Large intestine (tissue), 3 donors: ENCODE data around the gene SOCS6. TPM values are rescaled to one million over a fixed set of nuclear protein-coding genes. Genes with fewer than 3 reads are reported as not detected.

Source experiments
- DNase-seq, 2 donors: peaks; one replicate each; pipeline versions ENCODE4 v3.0.0 to v3.0.0-alpha.2; 2013
- H3K27ac ChIP-seq: one replicate; pipeline ENCODE4 v1.5.1; 2013; ENCODE audit warnings: low read length
- H3K27me3 ChIP-seq: 2 replicates; pipeline ENCODE4 v1.6.1; 2013; ENCODE audit warnings: low read length; ENCODE audit not compliant: control insufficient read depth, insufficient read depth
- H3K36me3 ChIP-seq: 2 replicates; pipeline ENCODE4 v1.6.1; 2013; ENCODE audit warnings: low read length; ENCODE audit not compliant: control insufficient read depth, insufficient read depth
- H3K4me1 ChIP-seq: one replicate; pipeline ENCODE4 v1.6.1; 2013; ENCODE audit warnings: low read length; ENCODE audit not compliant: control insufficient read depth, insufficient read depth
- H3K4me3 ChIP-seq: one replicate; pipeline ENCODE4 v1.5.1; 2013; ENCODE audit warnings: low read length
- H3K9me3 ChIP-seq: one replicate; pipeline ENCODE4 v1.6.1; 2013; ENCODE audit warnings: mild to moderate bottlenecking, low read depth, low read length, moderate library complexity; ENCODE audit not compliant: control insufficient read depth
- WGBS: methylation state at CpG from one replicate; pipeline ENCODE4 v1.1.5; 2013; ENCODE audit warnings: low lambda C conversion rate; ENCODE audit not compliant: insufficient coverage; 5-methylcytosine and 5-hydroxymethylcytosine counted together
- polyA plus RNA-seq: library from polyadenylated mRNA; unstranded; fragments of 120-200 nt; gene quantifications from one replicate; pipeline ENCODE4 v1.2.1, GENCODE V29; 2013

SOCS6 gene
- polyA plus RNA-seq, 1 donor, result 37.3 TPM

- WGBS, result no CpG with 5 or more reads among the region's 2 CpGs
- H3K4me1 ChIP-seq, result peaks cover 6% of the 10 kb centered on the region
- H3K27ac ChIP-seq, result no peak overlapping the region
- H3K36me3 ChIP-seq, result peaks cover 17% of the 10 kb centered on the region
- no peak overlapping the region for H3K4me3 ChIP-seq
- no peaks in the 10 kb centered on the region for H3K27me3 ChIP-seq
- H3K9me3 ChIP-seq, result peaks cover 4% of the 10 kb centered on the region
- no peak for DNase-seq
Observed at GRCh38 chr18:70322385-70322784, 33.5 kb downstream of the SOCS6 start.

DNA sequence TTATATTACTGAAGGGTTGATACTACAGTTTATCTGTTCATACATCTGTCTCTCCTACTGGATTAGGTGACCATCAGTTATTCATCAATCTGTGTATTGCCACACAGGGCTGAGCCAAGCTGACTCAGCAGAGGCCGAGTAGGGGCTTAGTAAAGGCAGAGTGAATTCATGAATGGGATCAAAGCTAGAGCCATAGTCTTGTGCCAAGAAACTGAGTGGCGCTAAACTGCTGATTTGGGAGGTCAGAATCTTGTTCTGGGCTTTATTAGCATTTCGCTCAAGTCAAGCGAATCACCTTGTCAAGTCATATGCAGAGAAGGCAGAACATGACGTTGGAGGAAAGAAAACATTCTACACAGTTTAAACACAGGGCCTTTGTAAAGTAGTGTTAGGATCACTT lies 34.1 kb downstream of the SOCS6 start:
- no peaks in the 10 kb centered on the region for H3K27me3 ChIP-seq
- peaks cover 6% of the 10 kb centered on the region for H3K4me1 ChIP-seq
- H3K9me3 ChIP-seq, result peaks cover 4% of the 10 kb centered on the region
- peaks cover 17% of the 10 kb centered on the region for H3K36me3 ChIP-seq
- no CpG with 5 or more reads among the region's 5 CpGs for WGBS
- DNase-seq, result peak in 1 of 2 donors; percentile 40
- no peak overlapping the region for H3K27ac ChIP-seq
- no peak overlapping the region for H3K4me3 ChIP-seq

DNA sequence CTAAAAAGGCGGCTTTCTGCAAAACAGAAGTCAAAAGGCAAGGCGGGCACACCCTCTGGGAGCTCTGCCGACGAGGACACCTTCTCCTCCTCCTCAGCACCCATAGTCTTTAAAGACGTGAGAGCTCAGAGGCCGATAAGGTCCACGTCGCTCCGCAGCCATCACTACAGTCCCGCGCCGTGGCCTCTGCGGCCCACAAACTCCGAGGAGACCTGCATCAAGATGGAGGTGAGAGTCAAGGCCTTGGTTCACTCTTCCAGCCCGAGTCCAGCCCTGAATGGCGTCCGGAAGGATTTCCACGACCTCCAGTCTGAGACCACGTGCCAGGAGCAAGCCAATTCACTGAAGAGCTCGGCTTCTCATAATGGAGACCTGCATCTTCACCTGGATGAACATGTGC lies 36.1 kb downstream of the SOCS6 start:
- WGBS, result no CpG with 5 or more reads among the region's 20 CpGs
- Histone ChIP-seq H3K9me3 (peaks cover 4% of the 10 kb centered on the region), H3K27me3 (no peaks in the 10 kb centered on the region), H3K4me3 (no peak overlapping the region), H3K27ac (no peak overlapping the region), H3K4me1 (peaks cover 6% of the 10 kb centered on the region), H3K36me3 (peaks cover 17% of the 10 kb centered on the region)
- DNase-seq, result no peak

GRCh38 chr18:70326255-70326654 lies 37.4 kb downstream of the SOCS6 start:
- Histone ChIP-seq H3K9me3 (peaks cover 4% of the 10 kb centered on the region), H3K27me3 (no peaks in the 10 kb centered on the region), H3K4me3 (no peak overlapping the region), H3K36me3 (peaks cover 17% of the 10 kb centered on the region), H3K4me1 (peaks cover 6% of the 10 kb centered on the region), H3K27ac (no peak overlapping the region)
- DNase-seq, result no peak
- WGBS, result no CpG with 5 or more reads among the region's 1 CpG

GRCh38 chr18:70328169-70328568 lies 39.3 kb downstream of the SOCS6 start:
- Histone ChIP-seq H3K27me3 (no peaks in the 10 kb centered on the region), H3K27ac (no peak overlapping the region), H3K4me1 (no peaks in the 10 kb centered on the region), H3K9me3 (peaks cover 4% of the 10 kb centered on the region), H3K4me3 (no peak overlapping the region), H3K36me3 (peaks cover 17% of the 10 kb centered on the region)
- no peak for DNase-seq
- no CpG with 5 or more reads among the region's 4 CpGs for WGBS

DNA sequence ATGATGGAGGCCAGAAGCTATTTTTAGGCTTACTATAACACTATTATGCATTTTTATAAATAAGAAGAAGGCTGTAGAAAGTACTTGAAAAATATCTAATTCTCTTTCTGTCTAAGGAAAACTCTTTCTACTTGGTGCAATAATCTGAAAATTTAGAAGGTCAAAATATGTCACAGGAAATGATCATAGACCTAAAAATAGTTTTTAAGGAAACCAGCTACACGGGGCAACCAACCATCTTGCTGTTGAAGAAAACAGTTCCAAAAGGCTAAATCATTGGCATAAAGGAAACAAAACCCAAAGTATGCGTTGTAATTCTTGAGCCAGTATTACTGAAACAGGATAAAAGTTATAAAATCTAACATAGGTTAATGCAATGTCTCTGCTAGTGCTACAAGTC lies 40.2 kb downstream of the SOCS6 start:
- peaks cover 4% of the 10 kb centered on the region for H3K9me3 ChIP-seq

GRCh38 chr18:70330887-70331286 lies 42.0 kb downstream of the SOCS6 start:
- peaks cover 2% of the 10 kb centered on the region for H3K36me3 ChIP-seq
- no peaks in the 10 kb centered on the region for H3K27me3 ChIP-seq
- no peak overlapping the region for H3K4me3 ChIP-seq
- no peak for DNase-seq
- H3K9me3 ChIP-seq, result peaks cover 4% of the 10 kb centered on the region
- no peaks in the 10 kb centered on the region for H3K4me1 ChIP-seq
- 70% methylated on average over 3 of the region's 6 CpGs for WGBS
- H3K27ac ChIP-seq, result no peak overlapping the region

More for the DNA sequence above, 40.2 kb downstream of the SOCS6 start:
- H3K36me3 ChIP-seq, result peaks cover 17% of the 10 kb centered on the region
- no peaks in the 10 kb centered on the region for H3K4me1 ChIP-seq
- 80% methylated on average over 2 of the region's 2 CpGs for WGBS
- H3K4me3 ChIP-seq, result no peak overlapping the region
- no peaks in the 10 kb centered on the region for H3K27me3 ChIP-seq
- no peak for DNase-seq
- no peak overlapping the region for H3K27ac ChIP-seq

DNA sequence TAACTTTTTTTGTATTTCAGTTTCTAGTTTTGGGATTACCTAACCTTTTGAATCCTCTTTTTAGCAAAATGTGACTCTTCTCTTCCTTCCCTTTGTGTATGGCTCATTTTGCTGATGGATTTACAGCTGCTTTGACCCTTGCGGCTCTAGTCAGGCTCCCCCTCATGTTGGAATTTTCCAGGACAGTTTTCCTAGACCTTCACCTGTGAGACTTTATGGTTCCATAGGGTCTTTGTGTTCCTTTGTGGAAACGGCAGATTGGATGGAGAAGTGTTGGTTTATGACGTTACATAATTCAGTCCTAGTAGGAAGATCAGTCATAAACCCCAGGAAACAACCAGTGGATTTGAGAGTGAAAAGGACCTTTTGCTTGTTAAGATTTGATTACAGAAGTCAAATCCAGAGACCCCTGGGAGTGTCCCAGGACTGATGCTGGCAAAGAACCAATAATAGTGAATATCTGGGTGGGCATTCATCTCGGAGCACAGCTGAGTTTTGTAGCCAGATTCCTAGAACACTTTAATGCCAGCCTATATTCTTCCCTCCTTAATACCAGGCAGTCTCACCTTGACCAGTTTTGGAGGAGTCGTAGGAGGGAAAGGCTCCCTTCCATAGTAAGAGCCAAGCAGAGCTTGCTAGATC lies 42.7 kb downstream of the SOCS6 start:
- Histone ChIP-seq H3K9me3 (peaks cover 4% of the 10 kb centered on the region), H3K27ac (no peak overlapping the region), H3K27me3 (no peaks in the 10 kb centered on the region), H3K4me1 (no peaks in the 10 kb centered on the region), H3K36me3 (no peaks in the 10 kb centered on the region), H3K4me3 (no peak overlapping the region)
- no CpG with 5 or more reads among the region's 5 CpGs for WGBS
- no peak for DNase-seq

- Histone ChIP-seq H3K36me3 (no peaks in the 10 kb centered on the region), H3K27me3 (no peaks in the 10 kb centered on the region), H3K9me3 (peaks cover 4% of the 10 kb centered on the region), H3K4me1 (no peaks in the 10 kb centered on the region), H3K4me3 (no peak overlapping the region), H3K27ac (no peak overlapping the region)
- no CpG with 5 or more reads among the region's 1 CpG for WGBS
- no peak for DNase-seq
Observed at GRCh38 chr18:70332694-70333093, 43.8 kb downstream of the SOCS6 start.

DNA sequence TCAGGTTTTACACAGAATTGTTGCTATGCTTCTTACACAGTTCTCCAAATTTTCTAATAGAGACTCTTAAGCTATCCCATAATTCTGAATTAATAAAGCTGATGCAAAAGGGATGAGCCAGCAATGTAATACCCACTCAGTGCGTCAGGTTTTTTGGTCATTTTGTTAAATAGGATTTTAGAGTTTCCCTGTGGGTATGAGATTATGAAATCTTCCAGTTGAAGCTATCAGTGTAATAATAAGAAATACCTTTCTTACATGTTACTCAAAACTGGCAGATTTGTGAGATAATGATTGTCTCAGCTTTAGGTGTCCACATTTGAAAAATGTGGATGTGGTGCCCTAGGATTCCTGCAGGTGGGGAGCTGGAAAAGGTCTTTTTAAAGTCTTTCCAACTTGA lies 44.5 kb downstream of the SOCS6 start:
- WGBS, result no CpG with 5 or more reads among the region's 1 CpG
- H3K4me3 ChIP-seq, result no peak overlapping the region
- peaks cover 4% of the 10 kb centered on the region for H3K9me3 ChIP-seq
- H3K27me3 ChIP-seq, result no peaks in the 10 kb centered on the region
- H3K4me1 ChIP-seq, result no peaks in the 10 kb centered on the region
- H3K27ac ChIP-seq, result no peak overlapping the region
- no peak for DNase-seq
- H3K36me3 ChIP-seq, result no peaks in the 10 kb centered on the region

DNA sequence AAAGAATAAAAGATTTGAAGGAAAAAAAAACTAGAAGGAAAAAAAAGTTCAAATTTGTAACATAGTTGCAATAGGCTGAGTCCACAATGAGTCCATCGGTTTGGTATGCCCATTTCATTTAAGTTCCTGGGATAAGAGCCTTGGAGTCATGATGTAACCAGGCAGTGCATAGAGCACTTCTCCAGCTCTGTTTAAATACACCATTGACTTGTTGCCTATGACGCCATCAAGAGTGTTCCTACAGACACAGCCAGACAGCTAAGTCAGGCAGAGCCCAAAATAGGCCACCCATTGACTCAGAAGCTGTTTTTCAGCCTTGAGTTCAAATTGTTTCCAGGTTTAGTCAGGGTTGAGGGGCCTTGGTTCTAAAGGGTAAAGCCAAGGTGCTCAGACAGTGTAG lies 44.9 kb downstream of the SOCS6 start:
- no peak for DNase-seq

More for the DNA sequence above, 44.9 kb downstream of the SOCS6 start:
- no peaks in the 10 kb centered on the region for H3K27me3 ChIP-seq
- H3K9me3 ChIP-seq, result peaks cover 4% of the 10 kb centered on the region
- no CpG with 5 or more reads among the region's 2 CpGs for WGBS
- no peaks in the 10 kb centered on the region for H3K4me1 ChIP-seq
- no peak overlapping the region for H3K4me3 ChIP-seq
- H3K27ac ChIP-seq, result no peak overlapping the region
- peaks cover 2% of the 10 kb centered on the region for H3K36me3 ChIP-seq
